ENCODE data around the gene PRDM12. TPM values are rescaled to one million over a fixed set of nuclear protein-coding genes. Genes with fewer than 3 reads are reported as not detected.

PRDM12 gene
- polyA plus RNA-seq (ENCODE audit: insufficient read length in 4 of 4): not detected

- no peak for DNase-seq (ENCODE audit: low read depth in 4 of 4, low spot score in 3 of 4)
Observed at GRCh38 chr9:130664251-130665028, at the start of gene PRDM12. Gene PRDM12 (plus strand): TSS chr9:130664594. CDS start chr9:130664654, 60 bp downstream.

- DNase-seq (ENCODE audit: low read depth in 4 of 4, low spot score in 3 of 4): no peak
Observed at GRCh38 chr9:130616451-130616850, 47.9 kb upstream of the PRDM12 start.

- DNase-seq (ENCODE audit: low read depth in 4 of 4, low spot score in 3 of 4): no peak
Observed at GRCh38 chr9:130623466-130623865, 40.9 kb upstream of the PRDM12 start.

- no peak for DNase-seq (ENCODE audit: low read depth in 4 of 4, low spot score in 3 of 4)
Observed at GRCh38 chr9:130624154-130624553, 40.2 kb upstream of the PRDM12 start.

- DNase-seq (ENCODE audit: low read depth in 4 of 4, low spot score in 3 of 4): no peak
Observed at GRCh38 chr9:130626249-130626996, 38.0 kb upstream of the PRDM12 start.

GRCh38 chr9:130627051-130627450, 37.3 kb upstream of the PRDM12 start:
- no peak for DNase-seq (ENCODE audit: low read depth in 4 of 4, low spot score in 3 of 4)

GRCh38 chr9:130627896-130628792, 36.2 kb upstream of the PRDM12 start:
- no peak for DNase-seq (ENCODE audit: low read depth in 4 of 4, low spot score in 3 of 4)

- no peak for DNase-seq (ENCODE audit: low read depth in 4 of 4, low spot score in 3 of 4)
Observed at GRCh38 chr9:130629443-130630070, 34.8 kb upstream of the PRDM12 start.

GRCh38 chr9:130630071-130630450, 34.3 kb upstream of the PRDM12 start:
- no peak for DNase-seq (ENCODE audit: low read depth in 4 of 4, low spot score in 3 of 4)

- no peak for DNase-seq (ENCODE audit: low read depth in 4 of 4, low spot score in 3 of 4)
Observed at GRCh38 chr9:130630506-130631330, 33.7 kb upstream of the PRDM12 start.

- DNase-seq (ENCODE audit: low read depth in 4 of 4, low spot score in 3 of 4): no peak
Observed at GRCh38 chr9:130631331-130632080, 32.9 kb upstream of the PRDM12 start.

GRCh38 chr9:130632081-130632710, 32.2 kb upstream of the PRDM12 start:
- no peak for DNase-seq (ENCODE audit: low read depth in 4 of 4, low spot score in 3 of 4)

GRCh38 chr9:130632841-130633240, 31.6 kb upstream of the PRDM12 start:
- DNase-seq (ENCODE audit: low read depth in 4 of 4, low spot score in 3 of 4): no peak

- no peak for DNase-seq (ENCODE audit: low read depth in 4 of 4, low spot score in 3 of 4)
Observed at GRCh38 chr9:130633336-130634190, 30.8 kb upstream of the PRDM12 start.

- DNase-seq (ENCODE audit: low read depth in 4 of 4, low spot score in 3 of 4): no peak
Observed at GRCh38 chr9:130634191-130634768, 30.1 kb upstream of the PRDM12 start.

- no peak for DNase-seq (ENCODE audit: low read depth in 4 of 4, low spot score in 3 of 4)
Observed at GRCh38 chr9:130634801-130635200, 29.6 kb upstream of the PRDM12 start.

GRCh38 chr9:130635306-130635705, 29.1 kb upstream of the PRDM12 start:
- DNase-seq (ENCODE audit: low read depth in 4 of 4, low spot score in 3 of 4): no peak

All from left renal pelvis (tissue), 4 donors.